Measurements from ENCODE around the gene SGO2.
"Not testable (repeated sequence)": the region's sequence is repeated elsewhere in the genome, so short reads cannot be mapped to it uniquely, and the experiment has no call there.

SGO2 gene

GRCh38 chr2:200625958-200626363 lies 100.0 kb downstream of the SGO2 start:
- no peak for DNase-seq

DNA sequence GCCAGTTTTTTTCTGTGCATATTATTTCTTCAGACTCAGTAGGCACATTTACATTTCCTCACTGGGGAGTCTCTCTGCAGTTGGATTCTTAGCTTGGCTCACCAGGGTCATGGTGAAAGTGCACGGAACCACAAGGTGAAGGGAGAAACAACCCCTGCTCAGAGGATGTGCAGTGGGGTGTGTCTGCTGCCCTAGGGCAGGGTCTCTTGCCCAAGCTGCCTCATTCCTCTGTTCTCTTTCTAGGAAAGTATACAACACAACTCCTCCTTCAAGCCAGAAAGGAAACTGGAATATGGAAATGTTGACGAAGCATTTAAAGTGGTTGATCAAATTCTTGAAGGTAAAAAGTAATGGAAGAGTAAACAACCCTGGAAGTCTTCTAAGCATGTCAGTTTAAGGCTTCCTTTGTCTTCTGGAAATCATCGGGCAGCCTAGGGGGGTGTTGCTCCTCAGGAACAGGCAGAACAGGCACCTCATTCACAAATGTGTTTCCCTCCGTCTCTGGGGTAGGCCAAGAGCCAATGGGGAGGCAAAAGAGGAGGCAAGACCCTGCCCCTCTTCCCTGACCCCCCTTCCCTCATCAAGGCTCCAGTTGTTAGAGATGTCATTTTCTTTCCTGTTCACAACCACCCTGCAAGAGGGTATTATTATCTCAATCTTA lies 101.2 kb downstream of the SGO2 start:
- DNase-seq: no peak

DNA sequence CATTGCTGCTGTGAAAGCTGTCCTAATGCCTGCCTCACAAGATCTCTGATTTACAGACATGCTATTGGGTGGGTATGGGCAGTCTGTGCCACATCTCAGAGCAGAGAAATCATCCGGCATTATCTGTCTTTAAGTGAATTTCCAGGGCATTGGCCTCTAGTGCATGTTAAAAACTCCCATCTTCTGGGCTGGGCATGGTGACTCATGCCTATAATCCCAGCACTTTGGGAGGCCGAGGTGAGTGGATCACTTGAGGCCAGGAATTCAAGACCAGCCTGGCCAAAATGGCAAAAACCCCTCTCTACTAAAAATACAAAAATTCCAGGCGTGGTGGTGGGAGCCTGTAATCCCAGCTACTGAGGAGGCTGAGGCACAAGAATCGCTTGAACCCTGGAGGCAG lies 102.5 kb downstream of the SGO2 start:
- not testable (repeated sequence) for DNase-seq

DNA sequence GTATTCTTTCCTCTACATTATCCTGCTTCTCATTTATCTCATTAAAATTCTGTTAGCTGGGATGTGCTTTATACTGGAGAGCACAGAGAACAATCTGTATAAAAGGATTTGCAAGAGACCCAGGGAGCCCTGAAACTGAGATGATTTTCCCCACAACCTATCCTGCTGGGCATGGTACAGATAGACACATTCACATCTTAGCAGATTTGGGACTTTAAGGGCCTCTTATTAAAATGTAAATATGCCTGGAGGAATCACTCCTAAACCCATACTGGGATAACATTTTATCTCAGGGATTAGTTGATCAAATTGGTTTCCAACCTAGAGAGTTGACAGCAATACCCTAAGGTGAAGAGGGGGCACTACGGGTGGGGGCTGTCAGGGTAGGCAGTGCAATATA lies 105.3 kb downstream of the SGO2 start:
- DNase-seq: no peak

Measured in SW 1271 (cell line).